GM12872 (cell line): ENCODE measurements around the gene SLC35C1.

Source experiments
- CTCF ChIP-seq: IDR thresholded peaks from 3 replicates; pipeline ENCODE4 v1.5.1; 2011; ENCODE audit warnings: low read depth, mild to moderate bottlenecking, low read length, moderate library complexity; ENCODE audit not compliant: insufficient read depth

SLC35C1 gene

DNA sequence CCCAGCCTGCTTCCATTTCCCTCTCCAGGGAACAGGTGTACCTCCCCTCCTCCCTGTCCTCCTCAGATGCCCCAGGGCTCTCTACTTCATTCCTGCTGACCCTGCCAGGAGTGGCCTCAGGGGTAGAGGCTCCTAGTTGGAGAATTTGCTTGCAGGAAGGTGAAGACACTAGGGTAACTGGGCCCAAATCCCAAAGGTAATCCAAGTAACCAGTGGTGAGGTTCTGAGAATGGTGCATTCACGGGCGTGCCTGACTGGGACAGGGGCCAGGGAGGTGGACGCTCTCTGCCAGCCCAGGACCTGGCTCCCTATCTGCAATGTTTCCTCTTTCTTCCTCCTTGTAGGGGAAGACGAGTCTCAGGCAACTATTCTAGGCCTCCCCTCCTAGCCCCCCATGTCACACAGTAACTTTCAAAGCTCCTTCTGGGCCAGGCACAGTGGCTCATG is 2.9 kb downstream of the SLC35C1 start:
- TF ChIP-seq CTCF: no peak

GRCh38 chr11:45809456-45810395 is 4.8 kb downstream of the SLC35C1 start:
- TF ChIP-seq CTCF: no peak

GRCh38 chr11:45810431-45811108 is 5.6 kb downstream of the SLC35C1 start:
- TF ChIP-seq CTCF: no peak

DNA sequence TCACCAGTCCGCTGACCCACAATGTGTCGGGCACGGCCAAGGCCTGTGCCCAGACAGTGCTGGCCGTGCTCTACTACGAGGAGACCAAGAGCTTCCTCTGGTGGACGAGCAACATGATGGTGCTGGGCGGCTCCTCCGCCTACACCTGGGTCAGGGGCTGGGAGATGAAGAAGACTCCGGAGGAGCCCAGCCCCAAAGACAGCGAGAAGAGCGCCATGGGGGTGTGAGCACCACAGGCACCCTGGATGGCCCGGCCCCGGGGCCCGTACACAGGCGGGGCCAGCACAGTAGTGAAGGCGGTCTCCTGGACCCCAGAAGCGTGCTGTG is 6.1 kb downstream of the SLC35C1 start:
- TF ChIP-seq CTCF: no peak

GRCh38 chr11:45811571-45812290 is 6.8 kb downstream of the SLC35C1 start:
- no peak for TF ChIP-seq CTCF

- no peak for TF ChIP-seq CTCF
Observed at GRCh38 chr11:45812581-45813548, 7.9 kb downstream of the SLC35C1 start.
